SK-N-SH (cell line): Measurements from ENCODE around the gene LCOR.

Source experiments
- SMC3 ChIP-seq: IDR thresholded peaks from 2 replicates; pipeline ENCODE4 v1.6.1; 2012; ENCODE audit warnings: low read depth, low read length, improper control_type of control experiment
- TF ChIP-seq, protein P1 (sequence below): IDR thresholded peaks from 2 replicates; pipeline ENCODE4 v1.4.0; 2012; ENCODE audit warnings: low read depth, borderline replicate concordance
- TF ChIP-seq, protein P2 (sequence below): fragments of 200-600 bp; sonication (generic); IDR thresholded peaks from 2 replicates; pipeline ENCODE4 v1.6.1; 2017; ENCODE audit warnings: antibody characterized with exemption, mild to moderate bottlenecking, moderate library complexity

DNA sequence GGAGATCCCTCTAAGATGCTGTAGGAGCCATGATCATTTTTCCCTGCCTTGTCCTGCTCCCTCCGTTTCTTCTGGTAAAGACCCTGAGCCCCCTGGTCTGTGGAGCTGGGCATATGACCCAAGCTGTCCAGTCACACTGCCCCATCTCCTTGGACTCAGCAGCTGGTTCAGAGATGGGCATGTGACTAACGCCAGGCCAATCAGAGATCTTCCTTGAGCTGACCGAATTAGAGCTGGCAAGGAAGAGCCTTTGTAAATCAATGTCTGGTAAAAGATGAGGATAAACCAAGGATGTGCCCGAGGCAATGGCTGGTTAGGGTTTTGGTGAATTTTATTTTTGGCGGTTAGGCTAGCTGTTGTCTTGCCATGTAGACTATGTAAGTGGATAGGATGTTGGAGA, 173.3 kb downstream of the LCOR start:
- TF ChIP-seq SMC3, result no peak
- TF ChIP-seq, protein P1, sequence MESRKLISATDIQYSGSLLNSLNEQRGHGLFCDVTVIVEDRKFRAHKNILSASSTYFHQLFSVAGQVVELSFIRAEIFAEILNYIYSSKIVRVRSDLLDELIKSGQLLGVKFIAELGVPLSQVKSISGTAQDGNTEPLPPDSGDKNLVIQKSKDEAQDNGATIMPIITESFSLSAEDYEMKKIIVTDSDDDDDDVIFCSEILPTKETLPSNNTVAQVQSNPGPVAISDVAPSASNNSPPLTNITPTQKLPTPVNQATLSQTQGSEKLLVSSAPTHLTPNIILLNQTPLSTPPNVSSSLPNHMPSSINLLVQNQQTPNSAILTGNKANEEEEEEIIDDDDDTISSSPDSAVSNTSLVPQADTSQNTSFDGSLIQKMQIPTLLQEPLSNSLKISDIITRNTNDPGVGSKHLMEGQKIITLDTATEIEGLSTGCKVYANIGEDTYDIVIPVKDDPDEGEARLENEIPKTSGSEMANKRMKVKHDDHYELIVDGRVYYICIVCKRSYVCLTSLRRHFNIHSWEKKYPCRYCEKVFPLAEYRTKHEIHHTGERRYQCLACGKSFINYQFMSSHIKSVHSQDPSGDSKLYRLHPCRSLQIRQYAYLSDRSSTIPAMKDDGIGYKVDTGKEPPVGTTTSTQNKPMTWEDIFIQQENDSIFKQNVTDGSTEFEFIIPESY, result no peak
- TF ChIP-seq, protein P2, sequence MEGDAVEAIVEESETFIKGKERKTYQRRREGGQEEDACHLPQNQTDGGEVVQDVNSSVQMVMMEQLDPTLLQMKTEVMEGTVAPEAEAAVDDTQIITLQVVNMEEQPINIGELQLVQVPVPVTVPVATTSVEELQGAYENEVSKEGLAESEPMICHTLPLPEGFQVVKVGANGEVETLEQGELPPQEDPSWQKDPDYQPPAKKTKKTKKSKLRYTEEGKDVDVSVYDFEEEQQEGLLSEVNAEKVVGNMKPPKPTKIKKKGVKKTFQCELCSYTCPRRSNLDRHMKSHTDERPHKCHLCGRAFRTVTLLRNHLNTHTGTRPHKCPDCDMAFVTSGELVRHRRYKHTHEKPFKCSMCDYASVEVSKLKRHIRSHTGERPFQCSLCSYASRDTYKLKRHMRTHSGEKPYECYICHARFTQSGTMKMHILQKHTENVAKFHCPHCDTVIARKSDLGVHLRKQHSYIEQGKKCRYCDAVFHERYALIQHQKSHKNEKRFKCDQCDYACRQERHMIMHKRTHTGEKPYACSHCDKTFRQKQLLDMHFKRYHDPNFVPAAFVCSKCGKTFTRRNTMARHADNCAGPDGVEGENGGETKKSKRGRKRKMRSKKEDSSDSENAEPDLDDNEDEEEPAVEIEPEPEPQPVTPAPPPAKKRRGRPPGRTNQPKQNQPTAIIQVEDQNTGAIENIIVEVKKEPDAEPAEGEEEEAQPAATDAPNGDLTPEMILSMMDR, result no peak
